ENCODE measurements around the gene COG5.

- TF ChIP-seq CTCF (IDR thresholded peaks at IDR 0.05) (no peak), POLR2A (IDR thresholded peaks at IDR 0.05) (no peak)
These were observed 192.9 kb downstream of the COG5 start for GRCh38 chr7:107370816-107371215.
